DMS79 treated with DMSO at 0.1 percent for 48 hours (cell line): ENCODE measurements around the gene CFAP57.

Experiments
- DNase-seq: peaks from one replicate; lab custom pipeline; 2025; lab: John Stamatoyannopoulos, UW

The CFAP57 gene

GRCh38 chr1:43255438-43256210, 83.5 kb downstream of the CFAP57 start:
- no peak for DNase-seq

- DNase-seq: no peak
These were observed 84.8 kb downstream of the CFAP57 start for GRCh38 chr1:43256675-43257570.

- DNase-seq: no peak
These were observed 86.2 kb downstream of the CFAP57 start for GRCh38 chr1:43258370-43258769.

- no peak for DNase-seq
These were observed 93.3 kb downstream of the CFAP57 start for GRCh38 chr1:43265431-43265830.

GRCh38 chr1:43266881-43267280, 94.8 kb downstream of the CFAP57 start:
- DNase-seq: no peak

- DNase-seq: no peak
These were observed 95.2 kb downstream of the CFAP57 start for GRCh38 chr1:43267291-43267805.

GRCh38 chr1:43267818-43268425, 95.8 kb downstream of the CFAP57 start:
- DNase-seq: no peak

- DNase-seq: peak; percentile 76
These were observed 97.7 kb downstream of the CFAP57 start, which contains the start of gene TMEM125 for GRCh38 chr1:43269627-43270375. Gene TMEM125, plus strand, starts transcription at chr1:43269983. Its CDS starts 2,740 bp downstream, at chr1:43272723.

- peak; percentile 95 for DNase-seq
These were observed 98.4 kb downstream of the CFAP57 start for GRCh38 chr1:43270421-43271095.

GRCh38 chr1:43271186-43272118, 99.3 kb downstream of the CFAP57 start:
- DNase-seq: no peak

GRCh38 chr1:43272161-43272560, 100.0 kb downstream of the CFAP57 start:
- no peak for DNase-seq

- DNase-seq: no peak
These were observed 100.7 kb downstream of the CFAP57 start for GRCh38 chr1:43272576-43273571.

- DNase-seq: no peak
These were observed 101.6 kb downstream of the CFAP57 start for GRCh38 chr1:43273708-43274107.

- DNase-seq: peak; percentile 60
These were observed 102.1 kb downstream of the CFAP57 start for GRCh38 chr1:43274125-43274803.

GRCh38 chr1:43274804-43275180, 102.7 kb downstream of the CFAP57 start:
- DNase-seq: no peak

GRCh38 chr1:43275826-43276620, 103.9 kb downstream of the CFAP57 start:
- DNase-seq: no peak

GRCh38 chr1:43276673-43277072, 104.5 kb downstream of the CFAP57 start:
- no peak for DNase-seq
